Esophagus squamous epithelium (tissue), 5 donors: ENCODE data around the gene CHPT1. TPM values are rescaled to one million over a fixed set of nuclear protein-coding genes. Genes with fewer than 3 reads are reported as not detected.

Experiments
- DNase-seq: peaks from one replicate; lab custom pipeline; 2025; lab: John Stamatoyannopoulos, UW
- H3K27ac ChIP-seq, 4 donors: fragments of 200-600 bp; sonication (generic); one replicate each; pipeline ENCODE4 v1.5.1; 2016 to 2019; ENCODE audit warnings: mild to moderate bottlenecking in 1 of 4
- H3K27me3 ChIP-seq, 4 donors: fragments of 200-600 bp; sonication (generic); 1 replicate in 3 of 4; 2 replicates in 1 of 4; pipeline versions ENCODE4 v1.5.1 to v1.6.0; 2017 to 2021; ENCODE audit warnings: antibody characterized with exemption in 1 of 4
- H3K36me3 ChIP-seq, 3 donors: fragments of 200-600 bp; sonication (generic); one replicate each; pipeline ENCODE4 v1.5.1; 2016 to 2019
- H3K4me1 ChIP-seq, 3 donors: fragments of 200-600 bp; sonication (generic); one replicate each; pipeline ENCODE4 v1.5.1; 2017 to 2019
- H3K4me3 ChIP-seq, 4 donors: fragments of 200-600 bp; sonication (generic); 1 replicate in 3 of 4; 2 replicates in 1 of 4; pipeline ENCODE4 v1.5.1; 2016 to 2019; ENCODE audit warnings: mild to moderate bottlenecking in 2 of 4, moderate library complexity in 1 of 4
- H3K9me3 ChIP-seq, 3 donors: fragments of 200-600 bp; sonication (generic); one replicate each; pipeline ENCODE4 v1.5.1; 2016 to 2019
- POLR2A ChIP-seq, 4 donors: fragments of 450-650 bp; IDR thresholded peaks; one replicate each; pipeline ENCODE4 v1.6.1; 2017; ENCODE audit warnings: antibody characterized with exemption in 4 of 4, mild to moderate bottlenecking in 4 of 4, moderate library complexity in 3 of 4
- WGBS, 2 donors: methylation state at CpG; one replicate each; pipeline ENCODE4 v1.1.5; 2018; 5-methylcytosine and 5-hydroxymethylcytosine counted together
- intact Hi-C: fragments of 100-400 bp; cut with DNase I; formaldehyde crosslinking; loops from one replicate; pipeline ENCODE4 v1.15.0; 2022
- total RNA-seq, 4 donors: library from RNA; depleted of rRNA; stranded (reverse); fragments of >200 nt; gene quantifications; one replicate each; pipeline ENCODE4 v1.1.0, GENCODE V29; 2016
- TF ChIP-seq, protein P1 (sequence below), 6 experiments: fragments of 450-650 bp in 4 of 6; fragments of 200-600 bp in 2 of 6; sonication (generic) in 2 of 6; IDR thresholded peaks; one replicate each; pipeline ENCODE4 v1.5.1; 2016 to 2019; ENCODE audit warnings: antibody characterized with exemption in 6 of 6, mild to moderate bottlenecking in 4 of 6, moderate library complexity in 4 of 6
- donor health status: DM: yes; HTN: yes; CAD: no.

The CHPT1 gene
- total RNA-seq, 4 donors from 2014 or later = 12.7 to 53.6 (median 27.0) TPM

DNA sequence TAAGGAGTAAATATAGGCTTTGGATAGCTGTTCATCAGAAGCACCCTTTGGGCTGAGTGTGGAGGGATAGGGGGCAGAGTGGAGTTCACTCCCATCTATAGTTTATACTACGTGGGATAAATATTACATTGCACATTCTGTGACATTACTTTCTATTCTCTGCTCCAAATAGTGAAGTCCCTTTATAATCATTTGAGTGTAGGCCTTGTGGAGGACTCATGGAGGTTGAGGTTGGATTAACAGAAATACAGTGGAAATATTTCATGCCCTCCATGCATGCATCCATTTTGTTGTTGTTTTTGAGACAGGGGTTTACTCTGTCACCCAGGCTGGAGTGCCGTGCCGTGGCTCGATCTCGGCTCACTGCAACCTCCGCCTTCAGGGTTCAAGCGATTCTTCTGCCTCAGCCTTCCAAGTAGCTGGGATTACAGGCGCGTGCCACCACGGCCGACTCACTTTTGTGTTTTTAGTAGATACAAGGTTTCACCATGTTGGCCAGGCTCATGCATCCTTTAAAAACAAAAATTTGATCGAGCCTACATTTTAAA lies 1.4 kb downstream of the CHPT1 start:
- no peak for DNase-seq
- H3K4me3 ChIP-seq = peak overlapping the region; percentile 58 to 82 (median 72)
- H3K4me1 ChIP-seq = peaks cover 8 to 76% (median 19%) of the 10 kb centered on the region in 3 donors
- intact Hi-C loops = loop anchor here (5.0 kb wide), 1 partner anchor 292 kb away; the partner anchor contains the start of gene ARL1
- no peaks in the 10 kb centered on the region for H3K27me3 ChIP-seq
- TF ChIP-seq, protein P1, sequence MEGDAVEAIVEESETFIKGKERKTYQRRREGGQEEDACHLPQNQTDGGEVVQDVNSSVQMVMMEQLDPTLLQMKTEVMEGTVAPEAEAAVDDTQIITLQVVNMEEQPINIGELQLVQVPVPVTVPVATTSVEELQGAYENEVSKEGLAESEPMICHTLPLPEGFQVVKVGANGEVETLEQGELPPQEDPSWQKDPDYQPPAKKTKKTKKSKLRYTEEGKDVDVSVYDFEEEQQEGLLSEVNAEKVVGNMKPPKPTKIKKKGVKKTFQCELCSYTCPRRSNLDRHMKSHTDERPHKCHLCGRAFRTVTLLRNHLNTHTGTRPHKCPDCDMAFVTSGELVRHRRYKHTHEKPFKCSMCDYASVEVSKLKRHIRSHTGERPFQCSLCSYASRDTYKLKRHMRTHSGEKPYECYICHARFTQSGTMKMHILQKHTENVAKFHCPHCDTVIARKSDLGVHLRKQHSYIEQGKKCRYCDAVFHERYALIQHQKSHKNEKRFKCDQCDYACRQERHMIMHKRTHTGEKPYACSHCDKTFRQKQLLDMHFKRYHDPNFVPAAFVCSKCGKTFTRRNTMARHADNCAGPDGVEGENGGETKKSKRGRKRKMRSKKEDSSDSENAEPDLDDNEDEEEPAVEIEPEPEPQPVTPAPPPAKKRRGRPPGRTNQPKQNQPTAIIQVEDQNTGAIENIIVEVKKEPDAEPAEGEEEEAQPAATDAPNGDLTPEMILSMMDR (IDR thresholded peaks at IDR 0.05) = no peak
- TF ChIP-seq POLR2A (IDR thresholded peaks at IDR 0.05) = no peak
- H3K9me3 ChIP-seq = no peaks in the 10 kb centered on the region
- no peaks in the 10 kb centered on the region for H3K36me3 ChIP-seq
- WGBS, 2 donors = 74 to 82% methylated on average over 12 of the region's 12 CpGs
- H3K27ac ChIP-seq = peak overlapping the region in 3 of 4 donors; percentile 88 to 95 (median 94)

DNA sequence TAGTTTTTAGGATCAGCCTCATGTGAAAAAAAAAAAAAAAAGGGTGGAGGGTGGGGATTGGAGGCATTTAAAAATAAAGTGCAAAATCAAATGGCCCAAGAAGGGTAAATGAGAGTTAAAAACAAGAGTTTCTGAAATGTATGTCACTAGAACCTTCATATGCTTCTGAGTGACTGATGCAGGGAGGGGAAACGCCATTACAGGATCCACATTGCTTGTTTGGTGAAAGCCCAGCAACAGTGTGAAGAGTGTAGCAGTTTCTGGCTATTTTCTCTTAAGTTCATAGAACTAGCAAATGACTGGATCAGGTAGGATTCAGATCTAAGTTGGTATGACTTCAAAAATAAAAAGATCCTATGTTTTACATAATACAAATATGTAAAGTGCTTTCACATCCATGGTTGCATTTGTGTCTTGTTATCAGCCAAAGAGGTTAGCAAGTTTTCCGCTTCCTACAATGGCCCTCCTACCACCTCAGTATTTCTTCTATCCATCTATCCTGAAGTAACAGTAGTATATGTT lies 2.9 kb downstream of the CHPT1 start:
- intact Hi-C loops = no loop called here
- WGBS, 2 donors = 83 to 88% methylated on average over 2 of the region's 2 CpGs
- DNase-seq = no peak
- TF ChIP-seq, protein P1 (IDR thresholded peaks at IDR 0.05) = no peak
- TF ChIP-seq POLR2A (IDR thresholded peaks at IDR 0.05) = no peak
- Histone ChIP-seq H3K4me3 (peak overlapping the region in 1 of 4 donors; percentile 82), H3K27me3 (no peaks in the 10 kb centered on the region), H3K36me3 (no peaks in the 10 kb centered on the region), H3K4me1 (peaks cover 8 to 74% (median 19%) of the 10 kb centered on the region in 3 donors), H3K27ac (peak overlapping the region in 1 of 4 donors; percentile 88), H3K9me3 (no peaks in the 10 kb centered on the region)

- intact Hi-C loops = no loop called here
- Histone ChIP-seq H3K9me3 (no peaks in the 10 kb centered on the region), H3K27ac (peak overlapping the region in 1 of 4 donors; percentile 34), H3K4me1 (peaks cover 3 to 58% (median 9%) of the 10 kb centered on the region in 3 donors), H3K36me3 (no peaks in the 10 kb centered on the region), H3K27me3 (no peaks in the 10 kb centered on the region), H3K4me3 (no peak overlapping the region)
- no peak for TF ChIP-seq POLR2A (IDR thresholded peaks at IDR 0.05)
- TF ChIP-seq, protein P1 (IDR thresholded peaks at IDR 0.05) = no peak
- no peak for DNase-seq
- 88 to 90% methylated on average over 3 of the region's 3 CpGs for WGBS, 2 donors
Observed at GRCh38 chr12:101703487-101703886, 6.0 kb downstream of the CHPT1 start.

- intact Hi-C loops = no loop called here
- TF ChIP-seq POLR2A (IDR thresholded peaks at IDR 0.05) = no peak
- TF ChIP-seq, protein P1 (IDR thresholded peaks at IDR 0.05) = no peak
- Histone ChIP-seq H3K27ac (no peak overlapping the region), H3K27me3 (no peaks in the 10 kb centered on the region), H3K9me3 (no peaks in the 10 kb centered on the region), H3K36me3 (no peaks in the 10 kb centered on the region), H3K4me3 (no peak overlapping the region), H3K4me1 (peaks cover 3 to 29% (median 12%) of the 10 kb centered on the region in 3 donors)
- 91 to 96% methylated on average over 1 of the region's 1 CpG for WGBS, 2 donors
- no peak for DNase-seq
Observed at GRCh38 chr12:101706403-101706802, 9.0 kb downstream of the CHPT1 start.

DNA sequence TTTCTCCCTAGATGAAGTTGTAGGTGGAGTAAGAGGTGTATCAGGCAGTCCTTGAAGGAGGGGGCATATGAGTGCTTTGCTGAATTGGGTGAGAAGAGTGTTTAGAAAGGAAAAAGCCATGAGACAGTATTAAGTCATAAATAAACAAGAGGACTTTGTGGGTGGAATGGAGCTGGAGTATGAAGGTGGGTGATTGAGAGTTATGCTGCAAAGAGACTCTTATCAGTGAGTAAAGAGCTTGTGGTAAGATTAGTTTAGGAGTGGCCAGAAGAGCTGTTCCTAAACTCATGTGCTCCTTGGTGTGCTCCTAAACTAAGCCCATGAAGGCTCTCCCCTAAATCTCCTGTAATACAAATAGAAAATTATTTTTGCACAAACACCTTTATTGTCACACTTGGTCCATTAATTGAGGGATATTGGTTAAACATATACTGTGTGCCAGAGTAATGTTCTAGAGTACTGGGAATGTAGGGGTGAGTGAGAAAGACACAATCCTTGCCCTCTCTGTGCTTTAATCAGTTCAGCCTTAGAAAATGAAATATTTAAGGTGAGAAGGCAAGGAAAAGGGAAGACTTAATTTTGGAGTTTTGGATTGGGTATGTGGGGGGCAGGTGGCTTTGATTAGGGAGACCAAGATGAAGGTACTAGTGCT lies 9.8 kb downstream of the CHPT1 start:
- intact Hi-C loops = no loop called here
- Histone ChIP-seq H3K4me3 (no peak overlapping the region), H3K27ac (no peak overlapping the region), H3K27me3 (no peaks in the 10 kb centered on the region), H3K9me3 (no peaks in the 10 kb centered on the region), H3K36me3 (no peaks in the 10 kb centered on the region), H3K4me1 (peaks cover 3 to 20% (median 12%) of the 10 kb centered on the region in 3 donors)
- DNase-seq = no peak
- TF ChIP-seq, protein P1 (IDR thresholded peaks at IDR 0.05) = no peak
- no peak for TF ChIP-seq POLR2A (IDR thresholded peaks at IDR 0.05)
